Right lobe of liver (tissue), 4 donors: ENCODE results near the gene CXorf38.

ENCODE experiments used
- CTCF ChIP-seq, 4 donors: fragments of 200-600 bp in 3 of 4; fragments of 450-650 bp in 1 of 4; IDR thresholded peaks; one replicate each; pipeline versions ENCODE4 v1.5.1 to v1.8.0; 2016 to 2022; ENCODE audit warnings: antibody characterized with exemption in 4 of 4, mild to moderate bottlenecking in 2 of 4
- POLR2A ChIP-seq: fragments of 450-650 bp; IDR thresholded peaks from one replicate; pipeline ENCODE4 v1.6.1; 2017; ENCODE audit warnings: antibody characterized with exemption, mild to moderate bottlenecking
- donor health status: DM: no; HTN: no; CAD: no.
- donor health status: DM: no; HTN: no; CAD: no.
- donor health status: DM: no; HTN: yes; CAD: no.

GRCh38 chrX:40603446-40603845 lies 43.9 kb downstream of the CXorf38 start:
- no peak for TF ChIP-seq CTCF (IDR thresholded peaks at IDR 0.05)
- no peak for TF ChIP-seq POLR2A
